GM12878 (cell line): ENCODE measurements around the gene RHBDD1. TPM values are rescaled to one million over a fixed set of nuclear protein-coding genes. Genes with fewer than 3 reads are reported as not detected.
A peak's percentile ranks its signal among the peaks of the same experiment; 100 is the strongest.

Source experiments
- ZBED1 ChIP-seq: IDR thresholded peaks from 2 replicates; pipeline ENCODE4 v1.6.1; 2016; ENCODE audit warnings: borderline replicate concordance
- polyA plus RNA-seq, 11 experiments: library from polyadenylated mRNA; depleted of rRNA in 4 of 11; unstranded in 6 of 11; stranded (reverse) in 5 of 11; fragments of >200 nt; fragmentation: Nextera tagmentation in 4 of 11; fragmentation: Illumina TruSeq in 1 of 11; extraction: Ambion mirVana in 4 of 11; extraction: Trizol in 1 of 11; gene quantifications; 1 replicate in 1 of 11; 2 replicates in 10 of 11; pipeline versions ENCODE4 v1.2.1 to v1.2.3, GENCODE V29; 2011 to 2016; ENCODE audit warnings: inconsistent platforms in 2 of 11, missing spikeins in 2 of 11, low read depth in 1 of 11
- total RNA-seq, 4 experiments: library from RNA; depleted of rRNA in 3 of 4; stranded (reverse); fragments of >200 nt in 3 of 4; fragmentation: Illumina TruSeq in 1 of 4; extraction: Trizol in 1 of 4; gene quantifications; 2 replicates each; pipeline versions ENCODE4 v1.2.1 to v1.2.3, GENCODE V29; 2013 to 2021
- TF ChIP-seq, protein P1 (sequence below): fragments of 450-650 bp; formaldehyde crosslinking; IDR thresholded peaks from 2 replicates; pipeline ENCODE4 v1.5.0; 2022; ENCODE audit warnings: mild to moderate bottlenecking, missing genetic modification characterization
- TF ChIP-seq, protein P2 (sequence below): IDR thresholded peaks from 2 replicates; pipeline ENCODE4 v1.6.1; 2011; ENCODE audit warnings: borderline replicate concordance, low read depth, mild to moderate bottlenecking, moderate library complexity, mixed read lengths, low read length; ENCODE audit not compliant: insufficient read depth; ENCODE audit errors: extremely low read length

The RHBDD1 gene
- total and polyA plus RNA-seq, 10 of the 15 experiments (the other 5 are each of a cell fraction or from before 2014, with no cell fraction given) = 7.1 to 36.4 (median 14.7) TPM

GRCh38 chr2:226799211-226799975 is 36.5 kb upstream of the RHBDD1 start, which contains the start of gene IRS1 (continued):
- TF ChIP-seq, protein P1, sequence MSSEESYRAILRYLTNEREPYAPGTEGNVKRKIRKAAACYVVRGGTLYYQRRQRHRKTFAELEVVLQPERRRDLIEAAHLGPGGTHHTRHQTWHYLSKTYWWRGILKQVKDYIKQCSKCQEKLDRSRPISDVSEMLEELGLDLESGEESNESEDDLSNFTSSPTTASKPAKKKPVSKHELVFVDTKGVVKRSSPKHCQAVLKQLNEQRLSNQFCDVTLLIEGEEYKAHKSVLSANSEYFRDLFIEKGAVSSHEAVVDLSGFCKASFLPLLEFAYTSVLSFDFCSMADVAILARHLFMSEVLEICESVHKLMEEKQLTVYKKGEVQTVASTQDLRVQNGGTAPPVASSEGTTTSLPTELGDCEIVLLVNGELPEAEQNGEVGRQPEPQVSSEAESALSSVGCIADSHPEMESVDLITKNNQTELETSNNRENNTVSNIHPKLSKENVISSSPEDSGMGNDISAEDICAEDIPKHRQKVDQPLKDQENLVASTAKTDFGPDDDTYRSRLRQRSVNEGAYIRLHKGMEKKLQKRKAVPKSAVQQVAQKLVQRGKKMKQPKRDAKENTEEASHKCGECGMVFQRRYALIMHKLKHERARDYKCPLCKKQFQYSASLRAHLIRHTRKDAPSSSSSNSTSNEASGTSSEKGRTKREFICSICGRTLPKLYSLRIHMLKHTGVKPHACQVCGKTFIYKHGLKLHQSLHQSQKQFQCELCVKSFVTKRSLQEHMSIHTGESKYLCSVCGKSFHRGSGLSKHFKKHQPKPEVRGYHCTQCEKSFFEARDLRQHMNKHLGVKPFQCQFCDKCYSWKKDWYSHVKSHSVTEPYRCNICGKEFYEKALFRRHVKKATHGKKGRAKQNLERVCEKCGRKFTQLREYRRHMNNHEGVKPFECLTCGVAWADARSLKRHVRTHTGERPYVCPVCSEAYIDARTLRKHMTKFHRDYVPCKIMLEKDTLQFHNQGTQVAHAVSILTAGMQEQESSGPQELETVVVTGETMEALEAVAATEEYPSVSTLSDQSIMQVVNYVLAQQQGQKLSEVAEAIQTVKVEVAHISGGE (CRISPR knock-in tag) = no peak
- no peak for TF ChIP-seq ZBED1
- TF ChIP-seq, protein P2, sequence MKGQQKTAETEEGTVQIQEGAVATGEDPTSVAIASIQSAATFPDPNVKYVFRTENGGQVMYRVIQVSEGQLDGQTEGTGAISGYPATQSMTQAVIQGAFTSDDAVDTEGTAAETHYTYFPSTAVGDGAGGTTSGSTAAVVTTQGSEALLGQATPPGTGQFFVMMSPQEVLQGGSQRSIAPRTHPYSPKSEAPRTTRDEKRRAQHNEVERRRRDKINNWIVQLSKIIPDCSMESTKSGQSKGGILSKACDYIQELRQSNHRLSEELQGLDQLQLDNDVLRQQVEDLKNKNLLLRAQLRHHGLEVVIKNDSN = peak; percentile 43
